RWPE1 (cell line): ENCODE data around the gene ZNF428.

Source experiments
- CTCF ChIA-PET: fragments of 350-600 bp; sonication (Branson Sonifier 250); formaldehyde crosslinking; extraction: SDS; loops from one replicate; lab custom pipeline; 2021; lab: Yijun Ruan, JAX
- POLR2A ChIA-PET: fragments of 400-600 bp; formaldehyde crosslinking; extraction: SDS; loops from one replicate; lab custom pipeline; 2020; ENCODE audit warnings: antibody characterized with exemption; ENCODE audit not compliant: low non-redundant PET; lab: Yijun Ruan, JAX
- DNase-seq: peaks from one replicate; pipeline ENCODE4 v3.0.0; 2012; ENCODE audit warnings: low spot score
- H3K27ac ChIP-seq: fragments of 450-650 bp; 2 replicates; pipeline ENCODE4 v1.5.1; 2017
- CTCF ChIP-seq: fragments of 450-650 bp; conservative IDR thresholded peaks from 2 replicates; pipeline ENCODE4 v1.5.1; 2017; ENCODE audit warnings: low read depth, mild to moderate bottlenecking

ZNF428 gene

GRCh38 chr19:43599635-43600295, 19.7 kb downstream of the ZNF428 start:
- no peak for TF ChIP-seq CTCF
- POLR2A ChIA-PET = no interaction called here
- H3K27ac ChIP-seq = peak overlapping the region; percentile 31
- no peak for DNase-seq
- CTCF ChIA-PET = interaction anchor here (0.6 to 0.7 kb wide), 2 partner anchors 146 to 1462 kb away, joined by 3 read pairs; no protein-coding TSS in a partner anchor

GRCh38 chr19:43598445-43599240, 20.8 kb downstream of the ZNF428 start:
- DNase-seq = no peak
- POLR2A ChIA-PET = no interaction called here
- TF ChIP-seq CTCF = no peak
- H3K27ac ChIP-seq = 0 out of 2 replicates have a peak overlapping the region, but pooled peaks have one; percentile 7
- CTCF ChIA-PET = no interaction called here

GRCh38 chr19:43597876-43598275, 21.6 kb downstream of the ZNF428 start:
- no peak for DNase-seq
- no peak for TF ChIP-seq CTCF
- CTCF ChIA-PET = interaction anchor here (1.0 kb wide), 1 partner anchor 24 kb away, joined by 3 read pairs; no protein-coding TSS in a partner anchor
- no peak overlapping the region for H3K27ac ChIP-seq
- POLR2A ChIA-PET = interaction anchor here (0.6 kb wide), 1 partner anchor 70 kb away, joined by 5 read pairs; no protein-coding TSS in a partner anchor

- peak overlapping the region; percentile 92 for H3K27ac ChIP-seq
- DNase-seq = no peak
- POLR2A ChIA-PET = interaction anchor here (0.6 kb wide), 1 partner anchor 171 kb away, joined by 3 read pairs; no protein-coding TSS in a partner anchor
- no peak for TF ChIP-seq CTCF
- CTCF ChIA-PET = interaction anchor here (0.9 to 1.0 kb wide), 2 partner anchors 23 to 62 kb away, joined by 3 read pairs; no protein-coding TSS in a partner anchor
Observed at GRCh38 chr19:43596842-43597461, 22.5 kb downstream of the ZNF428 start.

- TF ChIP-seq CTCF = no peak
- DNase-seq = peak; percentile 99
- CTCF ChIA-PET = interaction anchor here (0.6 kb wide), 1 partner anchor 158 kb away, joined by 3 read pairs; no protein-coding TSS in a partner anchor
- H3K27ac ChIP-seq = peak within 1 kb of the TSS; percentile 92
- POLR2A ChIA-PET = interaction anchor here (0.6 to 1.1 kb wide), 3 partner anchors 10 to 32 kb away, joined by 3 to 5 read pairs (median 4); no protein-coding TSS in a partner anchor
Observed at GRCh38 chr19:43595999-43596841, 23.2 kb downstream of the ZNF428 start, which contains the start of the genes IRGQ and ZNF576. TSS of gene IRGQ (minus strand) at chr19:43596134. CDS start at chr19:43595338, 796 bp downstream. TSS of gene ZNF576 (plus strand) at chr19:43596595. CDS start at chr19:43597109, 514 bp downstream.
